ENCODE measurements around the gene LMAN1. TPM values are rescaled to one million over a fixed set of nuclear protein-coding genes. Genes with fewer than 3 reads are reported as not detected.

The LMAN1 gene, protein sequence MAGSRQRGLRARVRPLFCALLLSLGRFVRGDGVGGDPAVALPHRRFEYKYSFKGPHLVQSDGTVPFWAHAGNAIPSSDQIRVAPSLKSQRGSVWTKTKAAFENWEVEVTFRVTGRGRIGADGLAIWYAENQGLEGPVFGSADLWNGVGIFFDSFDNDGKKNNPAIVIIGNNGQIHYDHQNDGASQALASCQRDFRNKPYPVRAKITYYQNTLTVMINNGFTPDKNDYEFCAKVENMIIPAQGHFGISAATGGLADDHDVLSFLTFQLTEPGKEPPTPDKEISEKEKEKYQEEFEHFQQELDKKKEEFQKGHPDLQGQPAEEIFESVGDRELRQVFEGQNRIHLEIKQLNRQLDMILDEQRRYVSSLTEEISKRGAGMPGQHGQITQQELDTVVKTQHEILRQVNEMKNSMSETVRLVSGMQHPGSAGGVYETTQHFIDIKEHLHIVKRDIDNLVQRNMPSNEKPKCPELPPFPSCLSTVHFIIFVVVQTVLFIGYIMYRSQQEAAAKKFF
- 100 to 1,000 TPM; 128 to 159 (median 149) TPM for total RNA-seq (2021; fragmentation: NEBNext Ultra II Directional; extraction: Animal tissue kit (Norgen Biotek cat#: 25700))
- long read RNA-seq, full-length matches to known transcripts, result 58 of 196 reads
- long read RNA-seq, partial matches to known transcripts, result 93 of 196 reads
- long read RNA-seq, other reads (novel, unspliced or antisense), result 45 of 196 reads

GRCh38 chr18:59358712-59359575 is at the start of gene LMAN1:
Gene LMAN1 (minus strand): TSS chr18:59359265. CDS start chr18:59359244, 21 bp downstream.
- Mint-ChIP-seq H3K27ac (peak within 1 kb of the TSS; percentile 99), H3K36me3 (ENCODE audit: low read depth) (peaks cover 31% of the 10 kb centered on the region), H3K27me3 (ENCODE audit: insufficient read depth) (peaks cover 4% of the 10 kb centered on the region; the same call in 1 of the 2 replicates), H3K4me1 (ENCODE audit: low read depth) (peaks cover 47% of the 10 kb centered on the region), H3K9me3 (no peaks in the 10 kb centered on the region), H3K4me3 (peak within 1 kb of the TSS; percentile 99)
- DNase-seq, result peak; percentile 86
- TF ChIP-seq CTCF (IDR thresholded peaks at IDR 0.05), result no peak

DNA sequence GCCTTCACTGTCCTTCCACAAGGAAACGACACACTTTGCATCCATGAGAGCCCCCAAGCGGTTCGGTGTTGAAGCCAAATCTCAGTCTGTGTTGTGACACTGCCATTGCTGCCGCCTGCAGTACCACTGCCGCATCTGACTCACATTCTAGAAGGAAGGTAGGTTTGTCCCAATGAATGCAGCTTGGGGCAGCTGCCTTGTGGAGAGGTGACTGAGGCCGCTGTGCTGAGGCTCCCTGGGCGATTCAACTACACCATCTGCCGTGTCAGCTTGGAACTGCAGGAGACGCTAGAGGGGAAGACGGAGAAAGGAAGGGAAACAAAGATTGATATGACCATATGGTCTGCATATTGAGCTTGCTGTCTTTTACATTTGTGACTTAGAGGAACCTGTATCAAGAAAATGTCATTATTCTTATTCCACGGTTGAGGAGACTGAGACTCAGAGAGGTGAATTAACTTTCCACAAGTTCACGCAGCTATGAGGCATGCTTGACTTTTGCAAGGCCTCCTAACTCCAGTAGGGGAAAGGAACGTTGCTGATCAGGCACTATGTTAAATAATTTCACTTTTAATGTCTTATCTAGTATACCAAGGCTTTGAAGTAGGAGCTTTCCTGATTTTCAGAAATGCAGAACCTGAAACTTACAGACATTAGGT is 43.5 kb upstream of the LMAN1 start:
- Mint-ChIP-seq H3K9me3 (no peaks in the 10 kb centered on the region), H3K4me1 (ENCODE audit: low read depth) (peaks cover 18% of the 10 kb centered on the region), H3K4me3 (no peak overlapping the region), H3K27ac (no peak overlapping the region), H3K36me3 (ENCODE audit: low read depth) (no peaks in the 10 kb centered on the region), H3K27me3 (ENCODE audit: insufficient read depth) (no peaks in the 10 kb centered on the region)
- TF ChIP-seq CTCF (IDR thresholded peaks at IDR 0.05), result peak; percentile 90
- peak; percentile 51 for DNase-seq

GRCh38 chr18:59400407-59400806 is 41.3 kb upstream of the LMAN1 start:
- no peak overlapping the region for H3K4me3 Mint-ChIP-seq

DNA sequence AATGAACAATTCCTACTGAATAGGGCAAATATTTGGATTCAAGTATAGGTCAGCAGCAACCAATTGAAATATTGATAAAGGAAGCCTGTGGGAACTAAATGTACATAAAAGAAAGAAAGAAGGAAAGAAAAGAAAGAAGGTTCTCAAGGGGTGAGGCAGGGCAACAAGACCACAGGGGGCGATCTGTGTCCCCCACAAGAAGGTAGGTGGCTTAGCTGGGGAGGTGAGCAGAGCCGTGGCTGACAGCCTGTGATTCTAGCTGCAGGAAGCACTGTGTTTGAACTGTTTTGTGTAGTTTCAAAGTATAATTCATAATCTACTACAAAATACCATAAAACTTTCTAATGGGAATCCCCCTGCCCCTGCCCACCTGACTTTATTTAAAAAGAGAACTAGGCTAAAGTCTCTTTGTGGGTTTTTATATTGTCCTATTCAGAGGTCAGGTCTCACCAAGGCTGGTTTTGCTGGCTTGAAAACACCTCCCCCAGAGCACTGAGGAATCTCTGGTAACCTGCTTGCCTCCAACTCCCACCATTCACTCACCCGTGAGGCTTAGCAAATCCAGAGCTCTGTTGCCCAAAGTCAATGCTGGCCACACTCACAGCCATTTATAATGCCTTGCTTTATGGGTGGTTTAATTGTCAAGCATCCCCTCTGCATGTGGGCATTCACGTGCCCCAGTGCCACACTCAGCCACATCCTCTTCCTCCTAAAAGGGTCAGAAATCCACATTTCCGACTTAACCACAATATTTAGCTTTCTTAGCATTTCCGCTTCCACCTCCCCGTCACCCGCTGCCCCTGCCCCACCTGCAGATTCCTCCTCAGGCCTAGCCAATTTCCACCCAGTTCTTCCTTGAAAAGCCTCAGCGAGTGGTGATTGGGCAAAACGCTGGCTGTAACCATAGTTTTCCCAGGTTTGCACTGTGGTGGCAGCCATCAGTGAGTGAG is 36.4 kb upstream of the LMAN1 start:
- H3K4me3 Mint-ChIP-seq, result no peak overlapping the region
- no peaks in the 10 kb centered on the region for H3K4me1 Mint-ChIP-seq (ENCODE audit: low read depth)
- peaks cover 2% of the 10 kb centered on the region; the same call in 1 of the 2 replicates for H3K27me3 Mint-ChIP-seq (ENCODE audit: insufficient read depth)
- peaks cover 7% of the 10 kb centered on the region; the same call in 1 of the 2 replicates for H3K36me3 Mint-ChIP-seq (ENCODE audit: low read depth)
- DNase-seq, result no peak
- H3K27ac Mint-ChIP-seq, result no peak overlapping the region
- no peaks in the 10 kb centered on the region for H3K9me3 Mint-ChIP-seq
- TF ChIP-seq CTCF (IDR thresholded peaks at IDR 0.05), result no peak

More at GRCh38 chr18:59400407-59400806, 41.3 kb upstream of the LMAN1 start:
- TF ChIP-seq CTCF (IDR thresholded peaks at IDR 0.05), result no peak
- Mint-ChIP-seq H3K27me3 (ENCODE audit: insufficient read depth) (peaks cover 2% of the 10 kb centered on the region; the same call in 1 of the 2 replicates), H3K27ac (no peak overlapping the region), H3K4me1 (ENCODE audit: low read depth) (peaks cover 18% of the 10 kb centered on the region), H3K9me3 (no peaks in the 10 kb centered on the region), H3K36me3 (ENCODE audit: low read depth) (no peaks in the 10 kb centered on the region)
- no peak for DNase-seq

All from HFFc6 (cell line).